ENCODE data around the gene GLYATL1.
"Not testable (repeated sequence)": the region's sequence is repeated elsewhere in the genome, so short reads cannot be mapped to it uniquely, and the experiment has no call there.

Gene GLYATL1

GRCh38 chr11:58980159-58980843 lies 41.0 kb downstream of the GLYATL1 start:
- DNase-seq (no peak), ATAC-seq (replicated peaks) (no peak)
- Mint-ChIP-seq H3K4me1 (ENCODE audit: low read depth in 2 of 2) (no peaks in the 10 kb centered on the region), H3K36me3 (ENCODE audit: insufficient read depth) (no peaks in the 10 kb centered on the region), H3K9me3 (no peaks in the 10 kb centered on the region), H3K27me3 (peaks cover 6 to 14% of the 10 kb centered on the region in 2 donors), H3K4me3 (no peak overlapping the region), H3K27ac (no peak overlapping the region)

GRCh38 chr11:58992489-58992888 lies 53.2 kb downstream of the GLYATL1 start:
- H3K27me3 Mint-ChIP-seq = peaks cover 62 to 76% of the 10 kb centered on the region in 2 donors
- no peak overlapping the region for H3K27ac Mint-ChIP-seq
- no peaks in the 10 kb centered on the region for H3K9me3 Mint-ChIP-seq
- H3K4me1 Mint-ChIP-seq (ENCODE audit: low read depth in 2 of 2) = no peaks in the 10 kb centered on the region
- ATAC-seq (replicated peaks) = no peak
- DNase-seq = no peak
- H3K36me3 Mint-ChIP-seq (ENCODE audit: insufficient read depth) = no peaks in the 10 kb centered on the region
- H3K4me3 Mint-ChIP-seq = no peak overlapping the region

- Mint-ChIP-seq H3K27me3 (peaks cover 60 to 81% of the 10 kb centered on the region in 2 donors), H3K4me3 (no peak overlapping the region), H3K27ac (no peak overlapping the region), H3K36me3 (ENCODE audit: insufficient read depth) (no peaks in the 10 kb centered on the region), H3K4me1 (ENCODE audit: low read depth in 2 of 2) (no peaks in the 10 kb centered on the region), H3K9me3 (no peaks in the 10 kb centered on the region)
- no peak for ATAC-seq (replicated peaks)
- no peak for DNase-seq
These were observed 54.9 kb downstream of the GLYATL1 start for GRCh38 chr11:58994171-58994570.

- DNase-seq = no peak
- ATAC-seq (replicated peaks) = no peak
- H3K4me1 Mint-ChIP-seq (ENCODE audit: low read depth in 2 of 2) = no peaks in the 10 kb centered on the region
- H3K9me3 Mint-ChIP-seq = no peaks in the 10 kb centered on the region
- peaks cover 46 to 56% of the 10 kb centered on the region in 2 donors for H3K27me3 Mint-ChIP-seq
- no peaks in the 10 kb centered on the region for H3K36me3 Mint-ChIP-seq (ENCODE audit: insufficient read depth)
- H3K27ac Mint-ChIP-seq = no peak overlapping the region
- no peak overlapping the region for H3K4me3 Mint-ChIP-seq
These were observed 59.4 kb downstream of the GLYATL1 start for GRCh38 chr11:58998480-58999290.

- Mint-ChIP-seq H3K9me3 (no peaks in the 10 kb centered on the region), H3K4me3 (no peak overlapping the region), H3K36me3 (ENCODE audit: insufficient read depth) (no peaks in the 10 kb centered on the region), H3K4me1 (ENCODE audit: low read depth in 2 of 2) (no peaks in the 10 kb centered on the region), H3K27me3 (peaks cover 40 to 50% of the 10 kb centered on the region in 2 donors), H3K27ac (no peak overlapping the region)
- ATAC-seq (replicated peaks) (no peak), DNase-seq (no peak)
These were observed 60.0 kb downstream of the GLYATL1 start for GRCh38 chr11:58999291-58999680.

- Mint-ChIP-seq H3K9me3 (no peaks in the 10 kb centered on the region), H3K27me3 (peaks cover 34 to 47% of the 10 kb centered on the region in 2 donors), H3K27ac (no peak overlapping the region), H3K4me3 (no peak overlapping the region), H3K36me3 (ENCODE audit: insufficient read depth) (no peaks in the 10 kb centered on the region), H3K4me1 (ENCODE audit: low read depth in 2 of 2) (no peaks in the 10 kb centered on the region)
- DNase-seq = no peak
- ATAC-seq (replicated peaks) = no peak
These were observed 60.7 kb downstream of the GLYATL1 start for GRCh38 chr11:59000003-59000402.

GRCh38 chr11:59002006-59002405 lies 62.7 kb downstream of the GLYATL1 start:
- H3K9me3 Mint-ChIP-seq; H3K36me3 Mint-ChIP-seq (ENCODE audit: insufficient read depth); ATAC-seq (replicated peaks); H3K27ac Mint-ChIP-seq; DNase-seq; H3K4me1 Mint-ChIP-seq (ENCODE audit: low read depth in 2 of 2); H3K4me3 Mint-ChIP-seq: not testable (repeated sequence)
- H3K27me3 Mint-ChIP-seq = peaks cover 42 to 46% of the 10 kb centered on the region in 2 donors

All from effector memory CD8-positive, alpha-beta T cell (primary cell).